Neural progenitor cell (in vitro differentiated cells): ENCODE data around the gene XCR1.

Experiments
- CTCF ChIP-seq: fragments of 200-600 bp; sonication (generic); IDR thresholded peaks from 2 replicates; pipeline ENCODE4 v1.5.1; 2017; ENCODE audit warnings: antibody characterized with exemption, mild to moderate bottlenecking
- EZH2phosphoT487 ChIP-seq: fragments of 200-600 bp; sonication (generic); IDR thresholded peaks from 2 replicates; pipeline ENCODE4 v1.6.1; 2017; ENCODE audit warnings: antibody characterized with exemption

GRCh38 chr3:46021516-46021915, 5.8 kb downstream of the XCR1 start:
- TF ChIP-seq CTCF (no peak), EZH2phosphoT487 (no peak)
